Ureter (tissue), 1 donor: Measurements from ENCODE around the gene P2RX1. TPM values are rescaled to one million over a fixed set of nuclear protein-coding genes. Genes with fewer than 3 reads are reported as not detected.

Experiments used
- DNase-seq: peaks from one replicate; pipeline ENCODE4 v3.0.0-alpha.2; 2020; ENCODE audit warnings: low spot score
- total RNA-seq: library from RNA; stranded (reverse); gene quantifications from one replicate; pipeline ENCODE4 v1.2.4, GENCODE V29; 2023
- donor health status: DM: yes; HTN: yes; CAD: no.

P2RX1 gene
- total RNA-seq, 1 donor from 2014 or later = 44.3 TPM

DNA sequence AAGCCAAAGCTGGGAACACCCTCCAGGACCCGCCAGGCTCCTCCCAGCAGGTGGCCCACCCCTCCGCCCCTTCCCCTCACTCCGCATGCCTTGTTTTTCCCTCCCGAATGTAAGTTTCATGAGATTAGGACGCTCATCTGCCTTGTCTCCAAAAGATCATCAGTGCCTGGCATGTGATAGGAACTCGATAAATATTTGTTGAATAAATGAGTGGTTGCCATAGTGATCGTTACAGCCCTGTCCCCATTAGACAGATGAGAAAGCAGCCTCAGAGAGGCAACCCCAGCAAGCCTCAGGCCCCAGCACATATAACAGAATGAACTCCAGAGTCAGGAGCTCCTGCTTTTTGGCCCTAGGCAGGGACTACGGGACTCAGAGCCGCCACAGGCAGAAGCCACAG, 28.5 kb downstream of the P2RX1 start:
- DNase-seq = no peak

DNA sequence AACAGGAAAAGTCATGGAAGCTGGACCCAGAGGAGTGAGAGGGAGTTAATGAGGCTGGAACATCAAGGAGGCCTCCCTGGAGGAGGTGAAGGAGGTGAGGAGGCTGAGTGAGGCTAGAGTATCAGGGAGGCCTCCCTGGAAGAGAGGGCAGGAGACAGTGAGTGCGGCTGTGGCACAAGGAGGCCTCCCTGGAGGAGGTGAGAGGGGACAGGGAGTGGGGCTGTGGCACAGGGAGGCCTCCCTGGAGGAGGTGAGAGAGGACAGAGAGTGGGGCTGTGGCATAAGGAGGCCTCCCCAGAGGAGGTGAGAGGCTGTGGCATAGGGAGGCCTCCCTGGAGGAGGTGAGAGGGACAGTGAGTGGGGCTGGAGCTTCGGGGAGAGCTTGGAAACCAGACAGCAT, 28.9 kb downstream of the P2RX1 start:
- DNase-seq = no peak

DNA sequence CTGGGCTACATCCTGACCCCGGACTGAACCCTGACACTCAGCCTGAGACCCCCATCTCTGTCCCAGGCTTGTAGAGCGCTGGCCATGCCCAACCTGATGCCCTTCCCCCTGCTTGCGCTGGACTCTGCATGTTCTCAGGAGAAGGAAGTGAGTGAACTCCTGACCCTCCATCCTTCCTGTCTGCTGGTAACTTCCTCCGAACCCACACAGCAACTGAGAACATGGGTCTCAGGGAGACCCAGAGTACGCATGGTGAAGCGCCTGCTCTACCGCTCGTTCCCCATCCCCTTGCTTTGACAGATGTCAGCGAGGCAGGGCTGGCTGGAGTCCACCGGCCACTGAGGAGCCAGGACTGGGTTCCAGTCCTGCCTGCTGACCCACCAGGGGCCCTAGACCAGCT, 29.5 kb downstream of the P2RX1 start:
- no peak for DNase-seq

DNA sequence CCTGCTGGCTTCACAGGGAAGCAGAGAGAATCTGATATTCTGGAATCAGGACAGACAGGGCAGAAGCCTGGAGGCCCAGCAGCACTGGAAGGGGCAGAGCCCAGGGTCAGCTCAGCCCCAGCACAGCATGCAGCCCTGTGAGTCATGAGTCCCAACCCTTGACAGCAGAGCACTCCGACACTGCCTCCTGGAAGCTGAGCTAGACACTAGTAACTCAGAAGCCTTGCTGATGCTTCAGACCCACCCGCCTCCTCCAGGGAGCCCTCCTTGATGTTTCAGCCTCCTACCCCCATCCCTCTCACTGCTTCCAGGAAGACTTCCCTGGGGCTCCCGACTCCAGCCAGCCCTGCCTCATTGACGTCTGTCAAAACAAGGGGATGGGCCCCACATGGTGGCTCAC, 30.3 kb downstream of the P2RX1 start:
- no peak for DNase-seq

DNA sequence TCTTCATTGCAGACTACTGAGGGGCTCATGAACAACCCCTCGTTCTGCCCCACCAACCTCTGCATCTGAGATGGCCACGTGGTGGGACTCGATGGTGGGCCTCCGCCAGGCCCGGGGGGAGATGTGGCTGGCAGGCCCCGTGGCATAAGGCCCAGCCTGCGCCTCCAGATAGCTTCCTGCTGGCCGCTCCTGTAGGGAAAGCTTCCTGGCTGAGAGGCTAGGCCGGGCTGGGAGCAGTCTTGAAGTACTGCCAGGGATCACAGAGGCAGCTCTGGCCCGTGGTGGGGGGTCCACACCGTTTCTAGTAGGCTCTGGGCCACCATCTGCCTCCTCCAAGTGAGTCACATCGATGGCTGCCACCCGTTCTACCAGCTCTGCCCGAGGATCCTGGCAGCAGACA, 31.0 kb downstream of the P2RX1 start:
- DNase-seq = no peak

DNA sequence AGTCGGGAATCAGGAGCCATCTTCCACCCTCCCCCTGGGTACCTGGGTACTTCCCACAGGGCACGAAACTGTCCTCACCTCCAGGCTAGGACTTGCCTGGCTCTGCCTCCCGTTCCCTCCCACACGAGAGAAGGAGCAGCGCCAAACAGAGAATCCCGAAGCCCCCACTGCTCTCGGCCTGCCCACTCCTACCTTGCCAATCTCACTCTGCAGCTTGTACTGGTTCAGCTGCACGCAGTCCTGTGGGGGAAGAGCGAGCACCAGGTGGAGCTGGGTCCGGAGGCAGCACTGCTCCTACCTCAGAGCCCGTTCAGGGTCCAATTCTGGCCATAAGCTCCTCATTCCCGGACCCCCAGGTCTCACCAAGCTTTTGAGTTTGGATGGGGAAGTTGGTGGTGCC, 32.1 kb downstream of the P2RX1 start:
- DNase-seq = no peak

DNA sequence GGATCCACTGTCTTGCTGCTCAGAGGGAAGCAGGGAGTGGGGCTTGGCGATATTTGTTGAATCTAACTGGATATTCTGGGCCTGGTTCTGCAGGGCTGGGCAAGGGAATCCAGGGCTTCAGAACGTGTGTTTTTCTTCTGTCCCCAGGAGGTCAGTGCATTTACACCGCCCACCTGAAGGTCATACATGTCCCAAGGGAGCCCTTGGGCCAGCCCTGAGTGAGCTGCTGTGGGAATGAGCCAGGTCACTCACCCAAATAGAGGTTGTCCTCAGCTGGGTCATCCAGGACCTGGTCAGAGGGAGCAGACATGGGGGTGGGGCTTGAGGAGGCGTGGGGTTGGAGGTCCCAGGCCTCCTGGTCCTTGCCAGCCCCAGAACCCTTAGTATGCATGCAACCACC, 34.0 kb downstream of the P2RX1 start:
- DNase-seq = no peak

DNA sequence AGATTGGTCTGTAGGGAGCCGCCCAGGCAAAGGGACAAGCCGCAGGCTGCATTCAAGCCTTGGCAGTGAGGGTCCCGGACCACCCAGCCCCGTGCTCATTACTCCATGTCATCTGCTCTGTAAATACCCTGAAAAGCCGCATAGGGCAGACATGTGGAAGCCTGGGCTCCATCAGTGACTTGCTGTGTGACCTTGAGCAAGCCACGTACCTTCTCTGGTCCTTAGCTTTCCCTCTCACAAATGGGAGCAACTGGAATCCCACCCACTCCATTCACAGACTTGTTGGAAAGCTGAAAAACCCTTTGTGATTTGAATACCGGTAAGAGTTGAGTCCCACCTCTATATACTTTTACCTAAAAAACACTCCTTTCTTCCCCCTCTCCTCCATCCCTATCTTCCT, 35.3 kb downstream of the P2RX1 start:
- no peak for DNase-seq

DNA sequence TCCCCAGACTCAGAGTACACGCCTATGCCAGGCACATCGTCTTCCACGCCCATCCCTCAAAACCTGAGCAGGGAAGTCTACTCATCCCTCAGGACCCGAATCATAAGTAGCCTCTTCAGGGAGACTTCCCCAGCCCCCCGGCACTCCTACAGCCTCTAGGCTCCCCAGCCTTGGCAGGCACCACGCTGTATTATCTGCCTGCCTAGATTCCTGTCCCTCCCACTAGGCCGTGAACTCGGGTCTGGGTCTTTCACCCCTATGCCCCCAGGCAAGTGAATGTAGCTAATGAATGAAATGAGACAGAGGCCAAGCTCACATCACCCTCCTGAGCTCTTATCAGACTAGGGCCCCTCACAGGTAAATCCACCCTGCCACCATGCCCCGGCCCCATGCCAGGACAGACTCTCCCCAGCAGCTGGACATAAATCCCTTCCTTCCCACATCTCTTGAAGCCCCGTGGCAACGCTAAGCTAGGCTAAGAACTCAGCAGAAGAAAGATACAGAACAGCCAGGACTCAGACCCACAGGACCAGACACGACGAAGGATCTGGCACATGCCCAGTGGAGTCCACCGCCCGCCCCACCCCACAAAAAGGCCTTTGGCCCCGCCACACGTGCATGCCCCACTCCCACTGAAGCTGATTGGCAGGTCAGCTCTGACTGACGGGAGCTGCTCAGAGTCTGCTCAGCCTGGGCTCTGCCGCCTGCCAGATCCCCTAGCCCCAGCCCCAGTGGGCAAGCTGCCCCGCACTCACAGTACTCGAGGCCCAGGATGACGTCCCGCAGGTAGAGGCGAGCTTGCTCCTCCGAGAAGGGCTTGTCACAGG, 36.5 kb downstream of the P2RX1 start:
- no peak for DNase-seq

DNA sequence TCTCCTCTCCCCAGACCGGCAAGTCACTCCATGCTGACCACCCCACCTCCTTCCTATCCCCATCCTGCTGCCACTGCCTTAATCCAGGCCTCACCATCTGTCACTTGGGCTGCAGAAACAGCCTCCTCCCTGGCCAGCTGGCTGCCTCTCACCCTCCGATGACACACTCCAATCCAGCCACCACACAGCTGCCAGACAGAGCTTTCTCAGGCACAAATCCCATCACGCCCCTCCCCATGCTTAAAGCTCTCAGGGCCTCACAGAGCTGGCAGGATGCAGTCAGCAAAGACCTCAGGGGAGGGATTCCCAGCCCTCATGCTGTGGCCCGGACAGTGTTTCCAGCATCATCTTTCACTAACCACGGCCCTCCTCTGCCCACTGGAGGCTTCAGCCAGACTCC, 37.1 kb downstream of the P2RX1 start:
- no peak for DNase-seq

DNA sequence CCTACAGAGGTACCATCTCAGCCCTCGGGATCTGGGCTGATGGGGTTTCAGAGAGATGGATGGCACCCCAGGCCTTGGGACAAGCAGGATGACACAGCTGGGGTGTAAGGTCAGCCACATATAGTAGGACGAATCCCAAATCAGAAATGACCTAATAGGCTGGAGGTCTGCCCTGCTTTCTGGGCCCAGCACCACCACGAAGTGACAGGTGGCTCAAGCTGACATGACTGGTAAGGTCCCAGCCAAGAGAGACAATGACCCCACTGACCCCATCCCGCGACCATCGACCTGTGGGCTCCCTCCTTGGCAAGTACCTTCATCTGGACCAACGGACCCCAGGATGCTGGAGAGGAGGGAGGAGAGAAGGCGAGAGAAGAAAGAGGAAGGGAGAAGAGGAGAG, 39.0 kb downstream of the P2RX1 start:
- DNase-seq = no peak

DNA sequence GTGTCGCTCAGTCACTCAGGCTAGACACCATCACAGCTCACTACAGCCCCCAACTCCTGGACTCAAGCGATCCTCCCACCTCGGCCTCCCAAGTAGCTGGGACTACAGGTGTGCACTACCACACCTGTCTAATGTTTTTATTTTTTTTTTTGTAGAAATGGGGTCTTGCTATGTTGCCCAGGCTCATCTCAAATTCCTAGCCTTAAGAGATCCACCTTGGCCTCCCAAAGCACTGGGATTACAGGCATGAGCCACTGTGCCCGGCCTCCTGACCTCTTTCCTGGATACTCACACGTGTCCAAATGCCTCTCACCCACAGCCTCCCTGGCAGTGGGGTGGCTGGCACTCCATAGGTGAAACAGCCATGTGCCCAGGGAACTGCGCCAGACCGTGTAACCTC, 40.9 kb downstream of the P2RX1 start:
- no peak for DNase-seq

DNA sequence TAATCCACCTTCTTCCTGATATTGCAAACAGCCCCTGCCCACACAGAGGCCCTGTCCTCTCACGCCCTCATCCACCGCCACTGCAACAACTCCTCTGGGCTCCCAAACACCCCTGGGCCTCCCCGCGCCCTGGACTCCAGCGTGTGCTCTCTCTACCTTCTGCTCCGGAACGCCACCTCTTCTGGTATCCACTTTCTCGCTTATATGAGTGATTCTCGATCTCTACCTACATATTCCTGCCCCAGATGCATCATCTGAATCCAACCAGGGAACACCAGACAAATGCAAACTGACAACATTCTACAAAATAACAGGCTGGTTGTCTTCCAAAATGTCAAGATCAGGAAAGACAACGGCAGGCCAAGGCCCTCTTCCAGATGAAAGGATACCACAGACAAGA, 42.4 kb downstream of the P2RX1 start:
- no peak for DNase-seq

DNA sequence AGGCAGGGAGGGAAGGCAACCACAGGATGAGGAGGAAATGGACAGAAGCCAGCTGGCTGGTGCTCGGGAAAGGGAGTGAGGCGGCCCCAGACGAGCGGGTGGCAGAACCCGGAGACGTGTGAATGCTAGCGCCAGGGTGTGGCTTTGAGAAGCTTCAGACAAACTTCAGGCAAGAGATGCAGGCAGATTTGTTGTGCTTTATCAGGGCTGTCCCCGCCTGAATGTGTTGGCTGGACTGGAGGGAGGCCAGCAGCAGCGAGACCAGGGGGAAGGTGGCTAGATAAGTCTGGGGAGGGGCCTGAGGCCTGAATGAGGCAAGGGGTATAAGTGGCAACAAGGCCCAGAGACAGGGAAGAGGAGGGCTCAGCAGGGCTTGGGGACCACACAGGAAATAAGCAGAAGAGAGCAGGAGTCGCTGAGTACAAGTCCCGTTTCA, 45.4 kb downstream of the P2RX1 start:
- no peak for DNase-seq

DNA sequence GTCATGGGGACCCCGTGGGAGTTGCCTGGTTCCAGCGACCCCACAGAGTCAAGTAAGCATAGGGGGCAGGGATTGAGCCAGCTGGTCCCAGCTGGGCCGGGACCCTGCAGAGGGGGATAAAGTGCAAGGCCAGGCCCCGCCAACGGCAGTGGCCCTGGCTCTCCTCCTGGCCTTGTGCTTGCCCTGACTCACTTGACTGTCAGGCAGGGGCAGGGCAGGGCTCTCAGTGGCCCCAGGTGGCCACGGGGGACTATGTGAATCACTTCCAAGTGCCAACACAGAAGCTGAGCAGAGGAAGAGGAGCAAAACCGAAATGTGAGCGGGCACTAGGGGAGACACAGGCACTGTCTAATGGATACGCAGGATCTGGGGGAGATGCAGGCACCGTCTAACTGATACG, 48.7 kb downstream of the P2RX1 start:
- no peak for DNase-seq

DNA sequence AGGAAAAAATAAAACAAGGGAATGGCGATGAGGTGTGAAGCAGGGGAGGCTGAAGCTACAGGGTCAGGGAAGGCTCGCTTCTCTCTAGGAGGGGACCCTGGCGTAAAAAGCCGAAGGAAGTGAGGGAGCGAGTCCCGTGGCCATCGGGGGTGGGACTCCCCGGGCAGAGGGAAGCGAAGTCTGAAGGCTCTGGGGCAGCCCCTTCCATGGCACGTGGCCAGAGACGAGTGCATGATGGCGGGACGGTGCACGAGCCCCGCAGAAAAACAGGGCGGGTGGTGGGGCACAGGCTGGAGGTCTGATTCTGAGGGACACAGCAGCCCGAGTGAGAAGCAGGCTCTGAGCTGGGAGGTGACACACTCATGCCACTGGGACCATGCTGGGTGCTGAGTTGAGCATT, 49.2 kb downstream of the P2RX1 start:
- DNase-seq = no peak

DNA sequence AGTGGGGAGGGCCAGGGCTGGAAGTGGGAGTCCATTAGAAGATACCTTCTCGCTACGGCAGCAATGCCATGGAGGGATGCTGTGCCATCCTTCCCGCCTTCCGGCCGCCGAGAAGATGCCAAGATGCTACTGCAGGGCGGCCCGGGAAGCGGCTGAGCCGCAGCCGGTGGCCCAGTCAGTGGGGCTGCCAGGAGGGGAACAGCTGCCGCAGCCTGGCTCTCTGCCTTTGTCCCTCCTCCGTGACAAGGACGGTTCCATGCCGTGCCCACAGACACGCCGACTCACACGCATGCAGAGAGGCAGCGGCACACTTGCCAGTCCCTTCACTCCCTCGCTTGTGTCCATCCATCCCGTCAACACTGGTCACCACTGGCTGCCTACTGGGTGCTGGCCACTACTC, 50.0 kb downstream of the P2RX1 start:
- DNase-seq = no peak

DNA sequence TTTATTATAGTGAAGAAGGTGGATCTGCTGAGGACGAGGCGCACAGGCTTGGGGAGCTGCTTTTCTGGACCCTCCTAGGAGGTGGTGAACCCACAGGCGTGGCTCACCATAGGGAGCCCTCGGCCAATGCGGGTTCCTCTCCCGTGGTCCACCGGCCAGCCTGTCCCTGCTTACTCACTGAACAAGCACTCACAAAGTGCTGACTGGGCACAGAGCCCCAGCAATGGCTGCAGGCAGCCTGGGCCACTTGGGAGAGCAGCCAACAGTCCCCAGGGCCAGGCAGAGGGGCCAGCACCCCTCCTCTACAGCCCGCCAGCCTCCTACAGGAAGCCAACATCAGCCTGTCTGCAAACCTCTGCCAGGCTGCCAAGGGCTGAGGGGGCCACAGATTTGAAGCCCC, 51.1 kb downstream of the P2RX1 start:
- DNase-seq = no peak

DNA sequence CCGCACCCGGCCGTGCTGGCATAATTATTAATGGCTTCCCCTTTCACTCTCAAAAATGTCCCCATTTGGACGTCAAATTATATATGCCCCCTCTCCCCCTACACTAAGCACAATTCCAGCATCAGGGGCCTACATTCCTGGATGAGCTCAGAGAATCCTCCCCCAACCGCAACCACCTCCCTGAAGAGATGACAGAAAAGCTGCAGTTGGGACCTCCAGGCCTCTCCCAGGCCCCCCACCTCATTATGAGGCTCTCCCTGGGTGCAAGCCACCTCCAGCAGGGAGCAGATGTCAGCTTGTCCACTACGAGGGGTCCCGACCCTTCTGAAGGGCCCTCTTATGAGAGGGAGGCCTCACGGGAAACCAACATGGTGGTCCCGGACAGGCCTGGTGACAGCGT, 51.7 kb downstream of the P2RX1 start:
- DNase-seq = no peak

DNA sequence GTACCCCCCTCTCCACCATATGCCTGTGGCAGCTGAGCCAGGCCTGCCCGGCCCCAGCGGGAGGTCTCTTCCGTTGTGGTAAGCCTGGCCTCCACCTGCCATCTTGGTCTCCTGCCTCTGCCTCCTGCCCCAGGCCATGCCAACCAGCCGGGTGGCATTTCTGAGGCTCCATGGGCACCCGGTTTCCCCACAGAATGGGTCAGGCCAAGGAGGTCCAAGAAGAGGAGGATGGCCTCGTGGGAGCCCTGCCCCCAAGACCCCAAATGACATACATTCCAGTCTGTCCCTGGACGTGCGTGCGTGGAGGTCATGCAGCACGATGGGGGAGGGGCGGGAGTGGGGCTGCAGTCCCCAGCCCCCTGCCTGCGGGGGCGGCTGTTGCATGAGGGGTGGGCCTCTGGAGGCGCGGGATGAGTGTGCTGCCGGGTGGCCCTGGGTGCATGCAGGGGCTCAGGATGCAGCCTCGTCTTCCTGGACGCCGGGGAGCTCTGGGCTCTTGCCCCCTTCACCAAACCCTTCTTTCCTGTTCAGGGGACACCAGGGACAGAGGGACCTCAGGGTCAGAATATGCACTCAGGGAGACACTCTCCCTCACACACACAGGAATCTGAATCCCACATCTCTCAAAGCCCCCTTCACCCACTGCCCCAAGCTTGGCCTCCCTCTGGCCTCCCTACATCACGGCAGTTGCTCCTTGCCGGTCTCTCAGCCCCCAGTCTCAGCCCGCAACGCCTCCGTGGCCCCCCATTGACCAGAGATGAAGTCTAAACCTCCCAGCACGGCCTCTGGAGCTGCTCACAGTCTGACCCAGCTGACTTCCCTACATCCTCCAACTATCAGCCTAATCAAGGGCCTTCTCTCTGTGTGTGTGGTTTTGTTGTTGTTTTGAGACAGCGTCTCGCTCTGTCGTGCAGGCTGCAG, 54.2 kb downstream of the P2RX1 start:
- DNase-seq = no peak

DNA sequence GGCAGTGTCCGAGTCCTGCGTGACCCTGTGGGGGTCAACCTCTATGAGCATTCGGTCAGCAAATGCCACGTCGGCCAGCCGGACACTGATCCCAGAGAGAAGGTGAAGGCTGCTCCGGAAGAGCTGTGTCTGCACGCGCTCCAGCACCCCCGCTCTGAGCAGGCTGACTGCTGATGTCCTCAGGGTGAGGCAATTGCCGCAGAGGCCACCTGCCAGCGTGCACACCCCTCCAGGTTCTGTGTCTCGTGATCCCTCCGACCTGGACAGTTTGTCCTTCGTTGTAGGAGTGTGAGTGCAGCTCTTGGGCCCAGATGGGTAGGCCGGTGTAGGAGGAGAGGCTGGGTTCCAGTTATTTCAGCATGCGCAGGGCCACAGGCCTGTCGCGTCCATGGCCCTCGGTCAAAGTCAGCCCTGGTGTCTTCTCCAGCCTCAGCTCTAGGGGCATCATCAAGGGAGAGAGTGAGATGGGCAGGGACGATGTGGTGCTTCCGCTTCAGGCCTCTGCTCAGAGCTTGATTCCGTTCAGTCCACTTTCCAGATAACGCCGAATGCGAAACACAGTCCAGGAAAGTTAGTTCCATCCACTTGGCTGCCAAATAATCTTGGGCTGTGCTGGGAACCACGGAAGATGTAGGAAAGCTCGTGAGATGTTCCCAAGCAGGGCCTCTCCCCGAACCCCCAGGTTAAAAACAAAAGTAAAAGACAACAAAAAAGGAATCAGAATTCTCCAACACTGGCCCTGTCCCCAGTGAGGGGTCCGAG, 55.1 kb downstream of the P2RX1 start:
- DNase-seq = no peak

DNA sequence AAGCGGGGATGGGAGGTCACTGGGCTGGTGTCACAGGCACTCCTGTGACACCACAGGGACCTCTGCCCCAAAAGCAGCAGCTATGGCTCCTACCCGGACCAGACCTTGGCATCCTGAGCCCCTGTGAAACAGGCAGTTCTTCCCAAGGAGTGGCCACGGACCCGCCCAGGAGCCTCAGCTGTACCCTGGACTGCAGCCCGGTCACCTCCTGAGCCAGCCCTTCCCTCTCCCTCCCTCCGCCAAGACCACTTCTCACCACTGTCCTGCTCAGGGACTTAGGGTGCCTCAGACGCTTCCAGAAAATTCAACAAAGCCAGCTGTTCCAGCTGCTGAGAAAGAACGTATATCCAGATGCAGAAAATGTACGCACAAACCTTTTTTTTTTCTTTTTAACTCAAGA, 56.3 kb downstream of the P2RX1 start:
- DNase-seq = no peak
